RWPE2 (cell line): Measurements from ENCODE around the gene CCNI.
"Not testable (repeated sequence)": the region's sequence is repeated elsewhere in the genome, so short reads cannot be mapped to it uniquely, and the experiment has no call there.

Experiments used
- ATAC-seq: fragments of 200-7000 bp; cut with Tn5 transposase; 3 replicates; pipeline ENCODE4 v1.9.1; 2021; ENCODE audit warnings: low read depth
- DNase-seq: peaks from one replicate; pipeline ENCODE4 v3.0.0-alpha.2; 2020; ENCODE audit warnings: low spot score
- H3K27ac ChIP-seq: fragments of 450-650 bp; 2 replicates; pipeline ENCODE4 v1.5.1; 2017; ENCODE audit warnings: mild to moderate bottlenecking; ENCODE audit not compliant: poor library complexity, severe bottlenecking
- H3K27me3 ChIP-seq: fragments of 250-450 bp; sonication (Bioruptor Pico); 2 replicates; pipeline ENCODE4 v1.5.1; 2021; ENCODE audit warnings: mild to moderate bottlenecking, moderate library complexity; ENCODE audit not compliant: insufficient read depth, poor library complexity, severe bottlenecking
- H3K36me3 ChIP-seq: fragments of 250-450 bp; sonication (Bioruptor Pico); 2 replicates; pipeline ENCODE4 v1.5.1; 2020; ENCODE audit warnings: low read depth, mild to moderate bottlenecking, moderate library complexity
- H3K4me1 ChIP-seq: fragments of 250-450 bp; sonication (Bioruptor Pico); 2 replicates; pipeline ENCODE4 v1.5.1; 2021; ENCODE audit warnings: mild to moderate bottlenecking, moderate library complexity; ENCODE audit not compliant: insufficient read depth, poor library complexity, severe bottlenecking
- H3K4me3 ChIP-seq: fragments of 250-450 bp; sonication (Bioruptor Pico); 2 replicates; pipeline ENCODE4 v1.5.1; 2021; ENCODE audit warnings: mild to moderate bottlenecking, moderate library complexity; ENCODE audit not compliant: severe bottlenecking
- H3K9me3 ChIP-seq: fragments of 250-450 bp; sonication (Bioruptor Pico); 2 replicates; pipeline ENCODE4 v1.5.1; 2021; ENCODE audit warnings: mild to moderate bottlenecking, moderate library complexity; ENCODE audit not compliant: severe bottlenecking
- TF ChIP-seq, protein P1 (sequence below): fragments of 450-650 bp; IDR thresholded peaks from one replicate; pipeline ENCODE4 v1.5.1; 2017; ENCODE audit warnings: mild to moderate bottlenecking, moderate library complexity; ENCODE audit not compliant: poor library complexity, severe bottlenecking

The CCNI gene

DNA sequence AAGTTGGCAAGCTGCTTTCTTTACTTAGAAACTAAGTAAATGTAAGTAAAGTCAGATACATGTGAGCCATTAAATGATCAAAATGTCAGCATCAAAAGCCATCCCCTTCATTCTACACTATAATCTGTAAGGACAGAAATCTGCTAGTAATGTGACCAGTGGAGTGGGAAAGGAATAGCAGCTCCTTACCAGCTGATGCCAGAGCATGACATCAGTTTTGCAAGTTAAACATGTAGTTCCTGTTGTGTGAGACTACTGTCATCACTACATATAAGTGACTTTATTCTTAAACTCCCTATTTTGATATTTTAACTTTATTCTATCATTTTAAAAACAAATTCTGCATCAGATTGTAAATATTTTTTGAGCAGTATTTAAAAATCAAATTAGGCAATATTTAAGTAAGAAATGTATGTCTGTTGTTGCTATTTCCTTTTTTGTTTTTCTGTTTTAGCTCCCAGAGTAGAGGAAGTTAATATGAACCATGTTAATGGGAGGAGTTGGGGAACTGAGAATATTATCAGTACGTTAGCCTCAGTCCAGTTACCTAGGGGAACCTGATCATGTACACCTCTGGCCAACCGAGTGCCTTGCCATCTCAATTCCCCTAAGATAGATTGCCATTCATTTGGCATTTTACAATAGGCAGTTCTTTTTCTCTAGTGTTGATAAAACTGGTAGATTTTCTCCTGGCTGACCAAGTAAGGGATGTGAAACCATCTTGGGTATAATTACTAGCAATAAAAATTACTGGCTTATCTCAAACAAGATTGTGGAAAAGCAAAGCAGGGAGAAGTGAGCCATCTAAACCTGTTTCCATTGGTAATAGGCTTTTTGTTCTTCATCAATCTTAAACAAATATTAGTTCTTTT is 34.7 kb downstream of the CCNI start:
- peaks cover 5% of the 10 kb centered on the region for H3K36me3 ChIP-seq
- ATAC-seq (no peak), DNase-seq (no peak)
- H3K4me3 ChIP-seq: no peak overlapping the region
- H3K27ac ChIP-seq: no peak overlapping the region
- H3K27me3 ChIP-seq: no peaks in the 10 kb centered on the region
- H3K9me3 ChIP-seq: no peaks in the 10 kb centered on the region
- H3K4me1 ChIP-seq: no peaks in the 10 kb centered on the region
- TF ChIP-seq, protein P1, sequence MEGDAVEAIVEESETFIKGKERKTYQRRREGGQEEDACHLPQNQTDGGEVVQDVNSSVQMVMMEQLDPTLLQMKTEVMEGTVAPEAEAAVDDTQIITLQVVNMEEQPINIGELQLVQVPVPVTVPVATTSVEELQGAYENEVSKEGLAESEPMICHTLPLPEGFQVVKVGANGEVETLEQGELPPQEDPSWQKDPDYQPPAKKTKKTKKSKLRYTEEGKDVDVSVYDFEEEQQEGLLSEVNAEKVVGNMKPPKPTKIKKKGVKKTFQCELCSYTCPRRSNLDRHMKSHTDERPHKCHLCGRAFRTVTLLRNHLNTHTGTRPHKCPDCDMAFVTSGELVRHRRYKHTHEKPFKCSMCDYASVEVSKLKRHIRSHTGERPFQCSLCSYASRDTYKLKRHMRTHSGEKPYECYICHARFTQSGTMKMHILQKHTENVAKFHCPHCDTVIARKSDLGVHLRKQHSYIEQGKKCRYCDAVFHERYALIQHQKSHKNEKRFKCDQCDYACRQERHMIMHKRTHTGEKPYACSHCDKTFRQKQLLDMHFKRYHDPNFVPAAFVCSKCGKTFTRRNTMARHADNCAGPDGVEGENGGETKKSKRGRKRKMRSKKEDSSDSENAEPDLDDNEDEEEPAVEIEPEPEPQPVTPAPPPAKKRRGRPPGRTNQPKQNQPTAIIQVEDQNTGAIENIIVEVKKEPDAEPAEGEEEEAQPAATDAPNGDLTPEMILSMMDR: no peak

DNA sequence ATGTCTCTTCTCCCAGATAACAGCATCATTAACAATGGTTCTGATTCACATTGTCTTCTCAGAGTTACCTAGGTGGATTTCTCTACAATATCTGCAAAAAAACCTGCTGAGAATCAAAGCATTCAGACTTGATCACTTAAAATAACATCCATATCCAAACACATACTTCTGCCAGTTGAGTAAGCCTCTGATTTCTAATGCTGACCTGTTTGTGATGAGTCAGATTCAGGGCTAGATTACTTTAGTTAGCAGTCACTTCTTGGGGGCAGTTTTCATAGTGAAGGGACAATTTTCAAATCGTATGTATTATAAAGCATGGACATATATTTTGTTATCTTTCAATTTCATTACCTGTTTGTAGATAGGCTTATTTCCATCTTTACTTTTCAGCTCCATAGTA is 35.5 kb downstream of the CCNI start:
- ATAC-seq (peak; percentile 62), DNase-seq (no peak)
- TF ChIP-seq, protein P1: no peak
- no peaks in the 10 kb centered on the region for H3K9me3 ChIP-seq
- H3K4me1 ChIP-seq: no peaks in the 10 kb centered on the region
- H3K27me3 ChIP-seq: no peaks in the 10 kb centered on the region
- no peak overlapping the region for H3K4me3 ChIP-seq
- peaks cover 7% of the 10 kb centered on the region for H3K36me3 ChIP-seq
- no peak overlapping the region for H3K27ac ChIP-seq

DNA sequence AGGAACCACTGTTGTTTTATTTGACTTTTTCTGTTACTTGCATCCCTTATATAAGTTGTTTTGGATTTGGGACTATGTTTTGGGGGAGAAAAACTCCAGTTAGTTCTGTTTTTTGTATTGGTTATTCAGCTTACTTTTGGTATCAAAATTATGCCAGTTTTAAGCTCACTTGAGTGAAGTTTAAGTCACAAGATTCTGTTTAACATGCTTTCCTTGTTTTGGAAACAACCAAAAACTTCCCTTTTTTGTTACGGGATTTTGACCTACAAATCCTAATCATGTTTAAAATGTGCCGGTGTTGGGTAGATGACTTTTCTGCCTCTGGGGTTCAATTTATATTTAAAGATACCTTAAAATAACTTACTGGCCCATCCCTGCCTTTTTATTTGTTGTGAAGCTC is 36.0 kb downstream of the CCNI start:
- Histone ChIP-seq H3K4me3 (no peak overlapping the region), H3K27ac (no peak overlapping the region), H3K36me3 (peaks cover 12% of the 10 kb centered on the region), H3K27me3 (no peaks in the 10 kb centered on the region), H3K9me3 (no peaks in the 10 kb centered on the region), H3K4me1 (no peaks in the 10 kb centered on the region)
- TF ChIP-seq, protein P1: no peak
- no peak for DNase-seq
- no peak for ATAC-seq

DNA sequence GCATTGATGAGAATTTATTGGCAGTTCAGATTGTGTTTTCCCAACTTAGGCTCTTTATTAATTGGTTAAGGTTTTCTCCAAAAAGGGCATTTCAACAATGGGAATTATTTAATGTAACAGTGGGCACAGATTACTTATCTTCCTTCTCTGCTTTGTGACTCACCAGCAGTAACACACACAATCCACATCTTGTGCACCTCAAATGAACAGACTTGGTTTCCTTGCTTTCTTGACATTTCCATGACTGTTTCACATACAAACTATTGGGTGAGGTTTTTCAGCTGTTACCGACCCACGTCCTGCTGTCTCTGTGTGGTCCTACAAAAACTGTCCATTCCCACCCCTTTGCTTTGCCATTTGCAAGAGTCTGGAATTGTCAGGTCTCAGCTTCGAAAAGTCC is 38.1 kb downstream of the CCNI start:
- Histone ChIP-seq H3K36me3 (peaks cover 22% of the 10 kb centered on the region), H3K27ac (no peak overlapping the region), H3K4me3 (no peak overlapping the region), H3K4me1 (no peaks in the 10 kb centered on the region), H3K27me3 (no peaks in the 10 kb centered on the region), H3K9me3 (no peaks in the 10 kb centered on the region)
- no peak for DNase-seq
- TF ChIP-seq, protein P1: no peak
- no peak for ATAC-seq

DNA sequence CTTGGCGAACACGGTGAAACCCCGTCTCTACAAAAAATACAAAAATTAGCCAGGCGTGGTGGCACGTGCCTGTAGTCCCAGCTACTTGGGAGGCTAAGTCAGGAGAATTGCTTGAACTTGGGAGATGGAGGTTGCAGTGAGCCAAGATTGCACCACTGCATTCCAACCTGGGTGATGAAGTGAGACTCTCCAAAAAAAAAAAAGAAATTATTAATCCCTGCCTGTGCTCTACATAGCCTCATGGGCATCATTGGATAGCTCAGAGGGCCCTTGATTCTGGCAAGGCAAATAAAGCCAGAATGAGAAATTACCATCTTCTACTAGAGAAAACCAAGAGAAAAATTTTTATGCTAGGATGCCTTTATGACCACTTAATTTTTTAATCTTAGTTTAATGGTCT is 38.6 kb downstream of the CCNI start:
- H3K36me3 ChIP-seq: peaks cover 28% of the 10 kb centered on the region
- H3K27me3 ChIP-seq, ATAC-seq, H3K4me3 ChIP-seq, H3K27ac ChIP-seq, DNase-seq, H3K4me1 ChIP-seq, H3K9me3 ChIP-seq: not testable (repeated sequence)
